Dedifferentiated amniotic fluid mesenchymal stem cell (primary cell): ENCODE results near the gene PIP5K1C.
"Not testable (repeated sequence)": the region's sequence is repeated elsewhere in the genome, so short reads cannot be mapped to it uniquely, and the experiment has no call there.

Source experiments
- DNase-seq: peaks from one replicate; pipeline ENCODE4 v3.0.0-alpha.2; 2016; ENCODE audit errors: extremely low spot score

Gene PIP5K1C

DNA sequence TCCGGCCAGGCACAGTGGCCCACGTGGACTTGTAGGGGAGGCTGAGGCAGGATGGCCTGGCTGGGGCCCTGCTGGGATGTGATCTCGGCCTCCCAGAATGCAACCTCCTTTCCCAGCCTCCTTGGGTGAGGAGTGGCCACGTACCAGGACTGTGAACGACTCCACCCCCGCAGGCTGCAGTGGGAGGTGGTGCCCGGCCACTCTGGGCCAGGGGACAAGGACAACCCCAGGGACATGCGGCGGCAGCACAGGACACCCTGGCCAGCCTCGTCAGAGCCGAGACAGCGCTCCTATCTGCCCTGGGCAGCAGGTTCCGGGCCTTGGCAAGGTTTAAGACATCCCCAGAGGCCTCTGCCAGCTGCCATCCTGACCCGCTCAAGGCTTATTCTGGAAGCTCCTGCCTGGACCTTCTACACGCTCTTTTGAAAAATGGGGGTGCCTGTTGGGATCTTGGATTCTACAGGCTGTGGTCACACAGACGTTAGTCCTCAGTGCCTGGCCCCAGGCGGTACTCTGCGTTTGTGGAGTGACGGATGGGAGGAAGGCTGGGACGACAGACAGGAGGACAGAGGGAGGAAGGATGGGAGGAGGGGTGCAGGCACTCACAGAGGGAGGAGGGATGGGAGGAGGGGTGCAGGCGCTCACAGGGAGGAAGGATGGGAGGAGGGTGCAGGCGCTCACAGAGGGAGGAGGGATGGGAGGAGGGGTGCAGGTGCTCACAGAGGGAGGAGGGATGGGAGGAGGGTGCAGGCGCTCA is 53.8 kb downstream of the PIP5K1C start:
- no peak for DNase-seq

DNA sequence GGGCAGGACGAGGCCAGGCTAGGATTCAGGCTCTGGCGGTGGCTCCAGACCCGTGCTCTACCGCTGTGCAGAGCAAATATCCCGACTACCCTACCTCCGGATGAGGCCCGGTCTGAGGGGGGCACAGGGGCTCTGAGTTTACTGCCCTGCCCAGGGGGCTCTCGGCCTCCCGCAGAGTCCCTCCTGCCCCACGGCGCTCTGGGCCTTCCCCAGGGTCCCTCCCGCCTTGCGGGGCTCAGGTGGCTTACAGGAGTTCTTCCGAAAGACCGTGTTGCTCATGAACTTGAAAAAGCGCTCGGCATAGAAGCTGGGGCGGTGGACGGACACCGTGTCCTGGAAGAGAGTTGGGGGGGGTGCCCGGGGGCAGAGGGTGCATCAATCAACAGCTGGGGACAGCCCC is 54.5 kb downstream of the PIP5K1C start:
- no peak for DNase-seq

DNA sequence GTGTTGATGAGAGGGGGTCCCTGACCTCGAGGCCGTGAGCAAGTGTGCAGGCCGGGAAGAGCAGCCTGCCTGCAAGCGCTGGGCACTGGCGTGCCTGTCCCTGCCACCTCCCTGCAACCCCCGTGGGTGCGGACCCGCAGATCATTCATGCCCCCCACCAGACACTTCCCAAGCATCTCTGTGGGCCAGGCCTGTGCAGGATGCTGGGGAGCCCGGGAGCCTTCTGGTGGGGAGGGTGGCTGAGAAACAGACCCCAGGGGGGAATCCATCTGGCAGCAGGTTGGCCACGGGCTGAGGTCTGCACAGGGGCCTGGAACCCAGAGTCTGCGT is 55.2 kb downstream of the PIP5K1C start:
- no peak for DNase-seq

DNA sequence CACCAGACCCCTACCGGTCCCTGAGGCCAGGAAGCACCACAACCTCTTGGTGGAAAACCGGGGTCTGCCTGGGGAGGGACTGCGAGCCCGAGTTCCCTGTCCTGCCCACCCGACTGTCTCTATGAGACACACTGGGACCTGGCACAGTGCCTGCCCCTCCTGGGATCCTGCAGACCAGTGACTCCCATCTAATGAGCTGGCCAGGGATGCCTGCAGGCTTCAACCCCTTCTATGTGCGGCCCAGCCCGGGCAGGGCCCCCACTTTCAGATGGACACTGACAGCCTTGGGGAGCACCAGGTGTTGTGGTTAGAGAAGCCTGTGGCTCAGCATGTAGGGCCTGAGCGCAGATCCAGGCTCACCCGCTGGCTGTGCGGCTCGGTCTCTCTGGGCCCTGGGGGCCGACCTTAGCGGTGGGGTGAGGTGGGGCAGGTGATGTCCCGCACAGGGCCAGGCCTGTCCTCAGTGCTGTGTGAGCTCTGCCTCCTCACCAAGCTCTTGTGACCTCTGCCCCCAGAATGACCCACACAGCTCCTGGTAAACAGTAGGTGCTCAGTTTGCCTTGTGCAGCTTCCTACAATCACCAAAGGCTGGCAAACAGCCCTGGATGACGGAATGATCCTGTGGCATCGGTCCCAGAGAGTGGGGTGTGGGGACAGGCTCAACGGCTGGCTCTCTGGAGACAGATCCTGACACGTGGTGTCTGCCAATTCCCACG is 55.8 kb downstream of the PIP5K1C start:
- no peak for DNase-seq

DNA sequence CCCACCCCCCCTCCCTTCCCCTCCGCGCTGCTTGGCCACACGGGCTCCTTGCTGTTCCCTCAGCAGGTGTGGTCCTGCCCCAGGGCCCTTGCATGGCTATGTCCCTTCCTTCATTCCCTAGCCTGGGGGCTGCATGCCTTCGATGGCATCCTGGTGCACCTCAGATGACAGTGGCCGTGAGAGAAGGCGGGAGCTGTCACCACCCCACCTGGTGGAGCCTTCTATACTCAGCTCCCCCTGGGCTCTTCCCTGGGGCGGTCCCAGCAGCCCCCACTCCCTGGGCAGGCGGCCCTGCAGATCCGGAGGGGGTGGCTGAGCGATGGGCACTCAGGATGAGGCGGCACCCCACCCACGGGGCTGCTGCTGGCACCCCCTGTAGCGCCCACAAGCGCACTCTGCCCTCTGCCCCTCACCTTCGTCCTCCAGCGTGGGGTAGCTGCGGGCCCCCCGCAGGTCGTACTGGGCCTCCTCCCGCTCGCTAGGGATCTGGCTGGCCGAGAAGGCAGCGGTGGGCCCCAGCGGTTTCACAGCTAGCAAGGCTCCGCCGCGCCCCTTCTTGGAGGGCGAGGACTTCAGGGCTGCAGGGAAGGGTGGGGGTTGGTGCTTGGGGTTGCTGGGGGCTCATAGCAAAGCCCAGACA is 56.5 kb downstream of the PIP5K1C start:
- DNase-seq = no peak

DNA sequence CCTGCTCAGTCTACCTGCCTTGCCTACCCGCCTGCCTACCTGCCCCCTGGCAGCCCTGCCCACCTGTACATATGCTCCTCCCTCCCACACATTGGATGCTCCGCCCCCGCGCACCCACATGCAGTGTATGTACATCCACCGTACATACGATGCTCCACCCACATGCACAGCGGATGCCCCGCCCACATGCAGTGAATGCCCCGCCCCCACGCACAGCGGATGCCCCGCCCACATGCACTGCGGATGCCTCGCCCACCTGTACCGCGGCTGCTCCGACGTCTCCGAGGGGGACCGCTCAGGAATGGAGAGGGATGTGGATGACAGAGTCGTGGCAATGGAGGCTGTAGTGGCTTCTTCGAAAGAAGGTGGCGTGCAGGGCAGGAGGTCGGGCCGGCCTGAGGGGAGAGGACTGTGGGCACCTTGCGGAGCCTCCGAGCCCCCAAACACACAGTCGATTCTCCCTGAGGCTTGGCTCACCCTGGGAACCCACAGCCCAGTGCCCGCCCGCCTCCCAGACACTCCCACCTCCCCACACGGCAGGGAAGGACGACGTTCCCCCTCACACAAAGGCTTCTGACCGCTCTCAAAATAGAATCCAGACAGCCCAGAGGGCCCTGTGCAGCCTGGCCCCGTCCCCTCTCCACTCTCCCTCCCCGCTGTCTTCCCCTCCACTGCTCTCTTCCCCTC is 57.1 kb downstream of the PIP5K1C start:
- DNase-seq = no peak

DNA sequence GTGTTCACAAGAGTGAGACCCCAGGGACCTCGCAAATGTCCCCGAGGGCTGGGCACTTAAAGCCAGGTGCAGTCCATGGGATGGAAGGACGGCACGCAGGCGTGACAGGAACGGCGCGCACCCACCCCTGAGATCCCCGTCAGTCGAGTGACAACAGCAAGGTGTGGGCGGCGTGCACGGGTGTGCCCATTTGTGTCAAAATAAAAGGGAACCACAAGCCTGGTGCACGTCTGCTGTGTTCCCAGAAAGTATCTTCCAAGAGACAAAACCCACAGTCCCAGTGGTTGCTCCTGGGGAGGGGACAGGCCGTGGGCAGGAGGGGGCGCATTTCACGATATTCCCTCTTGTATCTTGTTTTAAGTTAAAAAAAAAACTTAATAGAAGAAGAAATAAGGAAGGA is 58.0 kb downstream of the PIP5K1C start:
- no peak for DNase-seq

DNA sequence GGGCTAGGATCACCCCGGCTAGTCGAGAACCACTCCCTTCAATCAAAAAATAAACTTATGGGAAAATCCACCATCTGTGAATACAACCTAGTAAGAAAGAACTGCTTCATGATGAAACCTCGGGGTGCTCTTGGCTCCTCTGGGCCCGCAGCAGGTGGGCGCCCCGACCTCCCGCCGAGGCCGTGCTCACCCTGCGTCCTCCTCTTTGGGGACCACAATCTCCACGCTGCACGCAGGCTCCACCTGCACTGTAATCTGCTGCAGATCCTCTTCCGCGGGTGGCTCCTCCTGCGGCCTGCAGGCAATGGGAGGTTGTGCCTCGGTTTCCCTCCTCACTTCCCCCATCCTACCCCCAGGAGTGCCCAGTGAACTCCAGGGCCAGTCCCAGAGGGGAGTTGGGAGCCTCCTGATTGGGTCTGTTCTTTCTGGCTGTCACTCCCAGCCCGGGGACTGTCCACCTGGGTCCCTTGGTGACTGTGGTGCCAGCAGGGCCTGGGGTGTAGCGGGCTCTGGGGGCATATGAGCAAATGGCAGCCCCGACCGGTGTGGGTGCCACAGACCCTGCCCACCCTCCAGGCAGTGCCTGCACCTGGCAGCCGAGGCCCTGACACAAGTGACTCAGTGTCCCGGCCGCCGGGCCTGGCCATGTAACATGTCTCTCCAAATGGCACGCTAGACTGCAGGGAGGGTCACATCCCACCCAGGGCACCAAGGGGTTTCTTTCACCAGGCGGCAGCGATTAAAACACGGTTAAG is 58.6 kb downstream of the PIP5K1C start:
- DNase-seq = no peak

DNA sequence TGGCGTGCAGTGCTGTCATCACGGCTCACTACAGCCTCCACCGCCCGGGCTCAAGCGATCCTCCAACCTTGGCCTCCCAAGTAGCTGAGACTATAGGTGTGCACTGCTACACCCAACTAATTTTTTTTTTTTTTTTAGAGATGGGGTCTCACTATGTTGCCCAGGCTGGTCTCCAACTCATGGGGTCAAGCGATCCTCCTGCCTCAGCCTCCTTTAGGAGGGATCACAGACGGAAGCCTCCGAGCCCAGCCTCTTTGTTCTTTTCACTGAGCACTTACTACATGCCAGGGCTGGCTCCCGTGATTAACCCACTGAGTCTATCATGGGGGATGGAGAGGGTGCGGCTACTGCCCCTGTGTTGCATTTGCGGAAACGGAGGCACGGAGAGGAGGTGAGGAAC is 60.8 kb downstream of the PIP5K1C start:
- DNase-seq = no peak

DNA sequence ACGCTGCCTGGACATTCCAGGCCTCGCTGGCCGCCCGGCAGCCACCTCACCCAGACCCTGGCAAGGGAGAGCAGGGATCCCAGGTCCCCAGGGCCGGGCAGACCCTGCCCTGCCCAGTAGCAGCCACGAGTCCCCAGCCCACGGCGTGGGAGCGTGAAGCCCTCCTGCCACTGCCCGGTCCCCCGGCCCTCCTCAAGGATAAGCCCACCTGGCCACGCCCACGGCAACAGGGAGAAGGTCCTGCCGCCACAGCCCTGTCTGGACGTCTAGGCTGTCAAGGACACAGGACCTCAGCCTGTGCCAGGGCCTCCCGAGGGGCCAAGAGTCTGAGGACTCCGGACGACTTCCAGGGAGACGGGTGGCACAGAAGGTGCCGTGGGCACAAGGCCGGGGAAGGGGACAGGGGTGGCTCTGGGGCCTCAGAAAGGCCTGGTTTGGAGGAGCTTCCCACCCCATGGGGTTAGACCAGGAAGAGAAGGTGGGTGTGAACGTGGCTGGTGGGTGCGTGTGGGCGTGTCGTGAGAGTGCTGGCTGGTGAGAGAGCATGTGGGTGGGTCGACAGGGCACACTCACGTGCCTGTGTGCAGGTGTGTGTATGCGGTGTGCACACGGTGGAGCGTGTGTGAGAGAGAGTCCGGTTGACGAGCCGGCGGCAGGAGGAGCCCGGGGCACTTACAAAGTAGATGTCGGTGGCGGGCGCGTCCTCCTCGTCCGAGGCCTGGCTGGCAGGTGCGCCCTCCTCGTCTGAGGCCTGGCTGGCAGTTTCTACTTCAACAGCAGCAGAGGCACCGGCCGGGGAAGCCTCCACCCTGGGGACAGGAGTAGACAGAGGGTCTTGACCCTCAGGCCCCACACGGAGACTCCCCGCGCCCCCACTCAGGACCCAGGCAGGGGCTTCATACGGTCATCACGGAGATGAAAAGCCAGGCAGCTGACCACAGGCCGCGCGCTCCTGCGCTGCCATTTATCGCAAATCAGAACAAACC is 61.8 kb downstream of the PIP5K1C start:
- no peak for DNase-seq

DNA sequence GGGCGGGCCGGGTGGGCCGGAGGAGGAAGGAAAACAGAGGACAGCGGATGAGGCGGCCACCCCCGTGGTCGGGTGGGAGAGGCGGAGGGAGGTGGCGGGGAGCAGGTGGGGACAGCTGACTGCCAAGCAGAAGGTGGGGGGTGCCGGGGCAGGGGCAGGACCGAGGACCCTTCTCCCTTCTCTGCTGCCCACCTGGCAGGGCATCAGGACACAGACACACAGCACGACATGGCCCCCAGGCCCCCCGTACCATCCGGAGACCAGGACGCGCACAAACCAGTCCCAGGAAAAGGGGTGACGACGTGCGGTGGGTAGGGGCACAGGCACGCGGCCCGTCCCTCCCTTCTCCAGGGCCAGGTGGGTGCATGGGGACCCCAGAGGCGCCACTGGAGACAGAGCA is 62.6 kb downstream of the PIP5K1C start:
- no peak for DNase-seq

DNA sequence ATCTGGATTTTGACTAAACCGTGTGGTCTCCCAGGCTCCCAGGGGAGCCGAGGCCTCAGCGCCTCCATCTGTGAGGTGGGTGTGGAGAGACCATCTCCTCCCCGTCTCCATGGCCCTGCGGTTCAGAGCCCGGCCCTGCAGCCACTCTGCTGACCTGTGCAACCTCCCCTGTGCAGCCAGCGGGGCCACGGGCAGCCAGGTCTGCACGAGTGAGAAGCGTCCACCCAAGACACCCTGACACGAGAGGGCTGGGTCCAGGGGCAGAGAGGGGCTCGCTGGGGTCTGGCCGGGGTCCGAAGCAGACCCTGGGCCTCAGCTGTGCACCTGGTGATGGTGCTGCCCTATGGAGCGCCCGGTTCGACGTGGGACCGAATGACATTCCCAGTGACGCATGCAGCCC is 63.3 kb downstream of the PIP5K1C start:
- no peak for DNase-seq

DNA sequence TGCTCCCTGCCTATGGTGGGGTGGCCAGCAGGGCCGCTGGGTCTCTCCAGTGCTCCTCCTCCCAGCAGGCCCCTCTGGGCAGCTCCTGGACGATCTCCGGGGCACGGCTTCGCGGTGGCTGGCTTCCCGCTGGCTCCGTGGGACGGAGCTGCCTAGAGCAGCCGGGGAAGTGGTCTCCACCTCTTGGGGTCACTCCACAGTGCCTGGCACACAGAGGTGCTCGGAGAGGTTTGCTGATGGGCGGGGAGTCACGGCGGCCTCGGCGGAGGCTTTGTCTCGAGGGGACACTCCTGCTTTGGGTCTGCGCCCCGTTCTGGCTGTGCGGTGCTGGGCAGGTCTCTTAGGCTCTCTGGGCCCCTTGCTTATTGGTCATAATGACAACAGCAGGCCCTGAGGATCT is 63.8 kb downstream of the PIP5K1C start:
- no peak for DNase-seq

DNA sequence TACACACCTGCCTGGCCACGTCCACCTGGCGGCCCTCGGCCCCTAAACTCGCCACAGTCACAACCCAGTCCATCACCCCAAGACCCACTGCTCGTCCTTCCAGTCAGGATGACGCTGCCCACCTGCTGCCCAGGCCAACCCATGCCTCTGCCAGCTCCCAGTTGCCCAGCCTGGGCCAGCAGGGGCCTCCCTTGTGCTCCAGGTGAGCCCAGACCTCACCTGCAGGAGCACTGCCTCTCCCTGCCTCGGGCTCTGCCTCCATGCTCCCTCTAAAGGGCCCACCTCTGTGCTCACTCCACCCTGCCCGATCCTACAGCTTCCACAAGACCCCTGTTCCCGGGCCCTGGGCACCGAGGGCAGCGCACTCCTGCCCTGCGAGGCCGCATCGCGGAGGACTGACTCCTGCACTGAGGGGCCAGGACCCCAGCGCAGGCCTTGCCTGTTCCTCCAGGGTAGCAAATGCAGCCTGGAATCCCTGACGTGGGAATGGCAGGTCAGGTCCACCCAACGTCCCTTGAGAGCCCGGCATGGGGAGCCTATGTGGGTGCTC is 65.7 kb downstream of the PIP5K1C start:
- no peak for DNase-seq

DNA sequence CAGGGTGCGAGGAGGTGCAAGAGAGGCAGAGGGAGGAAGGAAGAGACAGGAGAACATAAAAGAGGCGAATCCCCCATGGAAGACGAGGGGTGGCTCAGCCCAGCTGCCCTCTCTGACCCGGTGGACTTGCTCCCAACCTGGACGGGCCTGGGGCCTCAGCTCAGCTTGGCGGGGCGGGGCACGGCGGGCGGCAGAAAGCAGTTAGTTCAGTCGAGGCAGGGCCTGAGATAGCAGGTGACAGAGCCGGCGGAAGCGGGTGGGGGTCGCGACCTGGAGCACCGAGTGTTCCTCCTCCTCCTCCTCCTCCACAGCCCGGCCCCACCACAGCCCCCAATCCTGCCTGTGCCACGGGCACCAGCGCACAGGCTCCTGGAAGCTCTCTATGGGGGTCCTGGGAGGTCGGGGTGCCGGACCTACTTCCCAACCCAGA is 66.7 kb downstream of the PIP5K1C start:
- DNase-seq = no peak

DNA sequence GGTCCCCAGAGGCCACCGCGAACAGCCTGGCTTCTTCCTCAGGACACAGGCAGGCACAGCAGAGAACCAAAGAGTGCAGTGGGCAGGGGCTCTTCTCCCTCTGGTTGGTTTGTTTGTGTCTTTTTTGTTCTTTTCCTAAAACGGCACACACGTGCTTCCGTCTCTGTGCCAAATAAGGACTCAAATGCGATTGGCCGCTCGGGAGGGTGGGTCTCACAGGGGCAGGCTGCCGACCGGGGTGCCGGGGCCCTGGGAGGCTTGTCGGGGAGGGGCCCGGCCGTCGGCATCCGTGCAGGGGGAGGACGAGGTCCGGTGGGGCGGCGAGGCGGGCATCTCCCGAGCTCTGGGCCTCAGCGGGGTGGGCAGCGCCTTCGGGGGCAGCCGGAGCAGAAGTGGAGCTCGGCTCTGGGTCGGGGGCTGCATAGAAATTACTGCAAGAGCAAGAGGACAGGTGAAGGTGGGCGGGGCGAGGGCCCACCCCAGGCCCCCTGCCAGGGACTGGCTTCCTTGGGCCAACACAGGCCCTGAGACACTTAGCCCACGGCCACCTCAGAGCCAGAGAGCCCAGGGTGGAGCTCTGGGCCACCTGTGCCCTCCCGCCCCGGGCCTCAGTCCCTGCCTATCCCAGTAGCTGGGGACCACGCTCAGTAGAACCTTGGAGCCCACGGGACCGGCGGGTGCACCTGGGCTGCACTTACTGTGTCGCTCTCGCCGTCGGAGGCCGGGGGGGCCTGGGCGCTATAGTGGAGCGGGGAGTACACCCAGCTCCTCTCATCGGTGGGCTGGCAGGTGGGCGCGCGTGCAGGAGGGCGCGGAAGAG is 67.3 kb downstream of the PIP5K1C start:
- no peak for DNase-seq

DNA sequence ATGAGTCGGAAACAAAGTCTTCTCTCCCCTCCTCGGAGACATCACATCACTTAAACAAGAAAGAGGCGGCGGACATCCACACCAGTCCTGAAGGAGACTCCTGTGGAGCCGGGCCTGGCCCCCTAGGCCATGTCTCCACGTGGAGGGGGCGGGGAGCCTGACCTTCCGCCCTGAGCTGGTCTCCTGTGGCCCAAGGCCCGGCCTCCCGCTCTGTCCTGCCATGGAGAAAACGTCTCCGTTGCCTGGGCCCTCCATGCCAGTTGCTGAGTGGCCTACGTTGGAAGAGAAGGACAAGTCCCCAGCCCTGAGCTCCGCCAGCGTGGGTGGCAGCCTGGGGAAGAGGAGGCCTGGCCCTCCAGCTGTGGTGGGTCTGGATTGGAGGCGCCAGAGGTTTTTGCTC is 68.2 kb downstream of the PIP5K1C start:
- DNase-seq = no peak

DNA sequence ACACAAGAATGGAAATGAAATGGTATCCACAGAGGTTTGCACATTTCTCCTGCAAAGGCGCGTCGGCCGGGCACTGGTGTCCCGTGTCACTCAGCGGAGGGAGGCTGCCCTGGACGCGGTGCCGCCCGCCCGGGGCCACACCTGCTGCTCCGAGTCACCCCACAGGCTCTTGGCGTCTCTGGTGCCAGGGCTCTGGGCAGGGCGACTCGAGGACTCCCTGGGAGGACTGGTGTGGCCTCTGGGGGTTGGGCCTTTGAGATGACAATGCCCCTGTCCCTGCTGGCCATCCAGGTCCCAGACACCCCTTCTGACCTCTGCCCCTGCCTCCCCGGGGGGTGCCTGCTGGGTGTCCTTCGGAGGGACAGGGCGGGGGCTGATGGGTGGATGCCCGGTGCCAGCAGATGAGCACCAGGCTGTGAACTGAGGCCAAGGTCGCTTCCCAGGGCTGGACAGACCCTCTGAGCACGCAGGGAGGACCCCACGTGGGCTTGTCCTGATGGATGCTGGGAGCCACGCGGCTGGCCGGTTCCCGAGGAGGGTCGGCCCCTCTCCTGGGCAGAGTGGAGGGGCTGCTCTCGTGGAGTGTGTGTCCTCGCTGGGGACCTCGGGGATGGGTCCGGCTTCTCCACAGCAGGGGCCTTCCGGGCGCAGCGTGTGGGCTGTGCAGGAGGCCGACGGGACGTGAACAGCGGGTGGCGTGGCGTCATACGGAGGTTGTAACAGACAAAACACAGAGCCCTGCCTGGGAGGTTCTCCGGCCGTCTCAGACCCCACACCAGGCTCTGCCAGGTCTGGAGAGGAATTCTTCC is 69.0 kb downstream of the PIP5K1C start:
- no peak for DNase-seq

DNA sequence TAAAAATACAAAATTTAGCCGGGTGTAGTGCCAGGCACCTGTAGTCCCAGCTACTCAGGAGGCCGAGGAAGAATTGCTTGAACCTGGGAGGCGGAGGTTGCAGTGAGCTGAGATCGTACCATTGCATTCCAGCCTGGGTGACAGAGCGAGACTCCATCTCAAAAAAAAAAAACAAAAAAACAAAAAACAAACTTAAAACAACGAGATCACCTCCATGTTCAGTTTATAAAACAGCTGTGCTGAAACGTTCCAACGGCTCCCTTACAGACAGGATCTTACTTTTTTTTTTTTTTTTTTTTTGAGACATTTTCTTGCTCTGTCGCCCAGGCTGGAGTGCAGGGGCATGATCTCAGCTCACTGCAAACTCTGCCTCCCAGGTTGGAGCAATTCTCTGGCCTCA is 71.5 kb downstream of the PIP5K1C start:
- not testable (repeated sequence) for DNase-seq
